Measurements from ENCODE around the gene PRRG1.

Gene PRRG1

GRCh38 chrX:37332055-37332454 lies 17.1 kb upstream of the PRRG1 start:
- no CpG with 5 or more reads among the region's 2 CpGs for WGBS (ENCODE audit: extremely low coverage, insufficient coverage, insufficient read length)
- no peaks in the 10 kb centered on the region for H3K79me1 ChIP-seq (ENCODE audit: low read length)
- H3K9me3 ChIP-seq (ENCODE audit: insufficient read depth, low read depth, low read length) = no peaks in the 10 kb centered on the region
- no peaks in the 10 kb centered on the region for H3K27me3 ChIP-seq (ENCODE audit: insufficient read depth, low read length)
- H3K36me3 ChIP-seq (ENCODE audit: control insufficient read depth in 1 of 2, insufficient read depth in 2 of 2, low read length in 2 of 2) = no peaks in the 10 kb centered on the region
- H2BK5ac ChIP-seq (ENCODE audit: low read depth, low read length, poor library complexity) = no peak overlapping the region
- H4K12ac ChIP-seq (ENCODE audit: low read depth, low read length) = no peak overlapping the region
- H4K91ac ChIP-seq (ENCODE audit: low read depth, low read length) = no peak overlapping the region
- no peak overlapping the region for H2AFZ ChIP-seq (ENCODE audit: insufficient read depth, low read length, poor library complexity)
- H3K14ac ChIP-seq (ENCODE audit: low read length) = no peak overlapping the region
- H3K4me3 ChIP-seq (ENCODE audit: low read depth, low read length) = no peak overlapping the region
- no peak overlapping the region for H2BK120ac ChIP-seq (ENCODE audit: insufficient read depth, low read length, poor library complexity)
- no peak overlapping the region for H3K4ac ChIP-seq (ENCODE audit: low read depth, low read length)
- no peak overlapping the region for H2BK12ac ChIP-seq (ENCODE audit: low read length)
- H3K27ac ChIP-seq (ENCODE audit: low read depth, low read length) = no peak overlapping the region
- no peak overlapping the region for H4K8ac ChIP-seq (ENCODE audit: low read depth, low read length)
- H3K4me2 ChIP-seq (ENCODE audit: low read length) = no peak overlapping the region
- no peak overlapping the region for H3K18ac ChIP-seq (ENCODE audit: low read length)
- no peaks in the 10 kb centered on the region for H3K4me1 ChIP-seq (ENCODE audit: control insufficient read depth in 1 of 2, insufficient read depth in 2 of 2, low read length in 2 of 2)
- no peaks in the 10 kb centered on the region for H3K79me2 ChIP-seq (ENCODE audit: control insufficient read depth, insufficient read depth, low read length, poor library complexity)
- no peak overlapping the region for H2AK5ac ChIP-seq (ENCODE audit: low read length)
- DNase-seq = no peak
- no peak overlapping the region for H3K9ac ChIP-seq (ENCODE audit: low read length)
- no peak overlapping the region for H3K23ac ChIP-seq (ENCODE audit: low read length)

DNA sequence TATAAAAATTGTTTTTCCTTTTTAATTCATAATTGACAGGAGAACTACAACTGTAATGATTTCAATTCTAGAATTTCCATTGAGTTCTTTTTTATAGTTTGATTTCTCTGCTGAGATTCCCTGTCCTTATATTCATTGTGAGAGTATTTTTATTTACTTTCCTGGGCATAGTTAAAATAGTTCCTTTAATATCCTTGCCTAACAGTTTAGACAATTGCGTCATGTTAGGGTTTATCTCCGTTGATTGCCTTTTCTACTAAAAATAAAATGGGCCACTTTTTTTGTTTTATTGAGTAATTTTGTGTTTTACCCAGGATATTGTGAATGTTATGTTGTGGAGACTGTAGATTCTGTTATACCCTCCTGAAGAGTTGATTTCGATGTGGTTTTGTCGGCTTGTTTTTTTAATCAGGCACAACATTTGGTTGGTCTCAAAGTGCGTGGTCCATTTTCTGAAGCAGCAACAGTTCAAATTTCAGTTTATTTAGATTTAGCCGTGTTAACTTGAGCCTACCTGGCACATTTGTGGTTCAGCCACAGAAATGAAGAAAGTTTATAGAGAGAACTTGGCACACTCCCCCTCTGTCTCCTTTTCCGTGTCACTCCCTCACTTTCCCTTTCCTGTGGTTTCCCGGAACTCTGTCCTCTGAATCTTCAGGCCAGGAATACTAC lies 16.0 kb upstream of the PRRG1 start:
- Histone ChIP-seq H4K91ac (ENCODE audit: low read depth, low read length) (no peak overlapping the region), H3K23ac (ENCODE audit: low read length) (no peak overlapping the region), H2AFZ (ENCODE audit: insufficient read depth, low read length, poor library complexity) (no peak overlapping the region), H3K27ac (ENCODE audit: low read depth, low read length) (no peak overlapping the region), H2AK5ac (ENCODE audit: low read length) (no peak overlapping the region), H4K12ac (ENCODE audit: low read depth, low read length) (no peak overlapping the region), H3K27me3 (ENCODE audit: insufficient read depth, low read length) (no peaks in the 10 kb centered on the region), H2BK5ac (ENCODE audit: low read depth, low read length, poor library complexity) (no peak overlapping the region), H3K9me3 (ENCODE audit: insufficient read depth, low read depth, low read length) (no peaks in the 10 kb centered on the region), H3K14ac (ENCODE audit: low read length) (no peak overlapping the region), H2BK12ac (ENCODE audit: low read length) (no peak overlapping the region), H3K4me2 (ENCODE audit: low read length) (no peak overlapping the region), H3K4me1 (ENCODE audit: control insufficient read depth in 1 of 2, insufficient read depth in 2 of 2, low read length in 2 of 2) (no peaks in the 10 kb centered on the region), H4K8ac (ENCODE audit: low read depth, low read length) (no peak overlapping the region), H3K4ac (ENCODE audit: low read depth, low read length) (no peak overlapping the region), H3K9ac (ENCODE audit: low read length) (no peak overlapping the region), H3K4me3 (ENCODE audit: low read depth, low read length) (no peak overlapping the region), H3K18ac (ENCODE audit: low read length) (no peak overlapping the region), H3K36me3 (ENCODE audit: control insufficient read depth in 1 of 2, insufficient read depth in 2 of 2, low read length in 2 of 2) (no peaks in the 10 kb centered on the region), H3K79me1 (ENCODE audit: low read length) (no peaks in the 10 kb centered on the region), H2BK120ac (ENCODE audit: insufficient read depth, low read length, poor library complexity) (no peak overlapping the region), H3K79me2 (ENCODE audit: control insufficient read depth, insufficient read depth, low read length, poor library complexity) (no peaks in the 10 kb centered on the region)
- no CpG with 5 or more reads among the region's 8 CpGs for WGBS (ENCODE audit: extremely low coverage, insufficient coverage, insufficient read length)
- peak in 1 of 2 donors; percentile 29 for DNase-seq

- Histone ChIP-seq H3K4ac (ENCODE audit: low read depth, low read length) (no peak overlapping the region), H3K14ac (ENCODE audit: low read length) (no peak overlapping the region), H3K4me1 (ENCODE audit: control insufficient read depth in 1 of 2, insufficient read depth in 2 of 2, low read length in 2 of 2) (peaks cover 0 to 1% of the 10 kb centered on the region in 2 experiments), H4K91ac (ENCODE audit: low read depth, low read length) (no peak overlapping the region), H2AK5ac (ENCODE audit: low read length) (no peak overlapping the region), H3K36me3 (ENCODE audit: control insufficient read depth in 1 of 2, insufficient read depth in 2 of 2, low read length in 2 of 2) (no peaks in the 10 kb centered on the region), H3K9ac (ENCODE audit: low read length) (no peak overlapping the region), H3K4me3 (ENCODE audit: low read depth, low read length) (no peak overlapping the region), H3K9me3 (ENCODE audit: insufficient read depth, low read depth, low read length) (no peaks in the 10 kb centered on the region), H3K18ac (ENCODE audit: low read length) (no peak overlapping the region), H3K27ac (ENCODE audit: low read depth, low read length) (no peak overlapping the region), H2BK5ac (ENCODE audit: low read depth, low read length, poor library complexity) (no peak overlapping the region), H3K79me1 (ENCODE audit: low read length) (peaks cover 6% of the 10 kb centered on the region), H4K12ac (ENCODE audit: low read depth, low read length) (no peak overlapping the region), H4K8ac (ENCODE audit: low read depth, low read length) (no peak overlapping the region), H2BK12ac (ENCODE audit: low read length) (no peak overlapping the region), H3K23ac (ENCODE audit: low read length) (no peak overlapping the region), H2BK120ac (ENCODE audit: insufficient read depth, low read length, poor library complexity) (no peak overlapping the region), H3K79me2 (ENCODE audit: control insufficient read depth, insufficient read depth, low read length, poor library complexity) (peaks cover 4% of the 10 kb centered on the region), H2AFZ (ENCODE audit: insufficient read depth, low read length, poor library complexity) (no peak overlapping the region), H3K27me3 (ENCODE audit: insufficient read depth, low read length) (no peaks in the 10 kb centered on the region), H3K4me2 (ENCODE audit: low read length) (no peak overlapping the region)
- no CpG with 5 or more reads among the region's 1 CpG for WGBS (ENCODE audit: extremely low coverage, insufficient coverage, insufficient read length)
- peak; percentile 19 to 71 for DNase-seq
Measured at GRCh38 chrX:37347420-37347819, 1.7 kb upstream of the PRRG1 start.

DNA sequence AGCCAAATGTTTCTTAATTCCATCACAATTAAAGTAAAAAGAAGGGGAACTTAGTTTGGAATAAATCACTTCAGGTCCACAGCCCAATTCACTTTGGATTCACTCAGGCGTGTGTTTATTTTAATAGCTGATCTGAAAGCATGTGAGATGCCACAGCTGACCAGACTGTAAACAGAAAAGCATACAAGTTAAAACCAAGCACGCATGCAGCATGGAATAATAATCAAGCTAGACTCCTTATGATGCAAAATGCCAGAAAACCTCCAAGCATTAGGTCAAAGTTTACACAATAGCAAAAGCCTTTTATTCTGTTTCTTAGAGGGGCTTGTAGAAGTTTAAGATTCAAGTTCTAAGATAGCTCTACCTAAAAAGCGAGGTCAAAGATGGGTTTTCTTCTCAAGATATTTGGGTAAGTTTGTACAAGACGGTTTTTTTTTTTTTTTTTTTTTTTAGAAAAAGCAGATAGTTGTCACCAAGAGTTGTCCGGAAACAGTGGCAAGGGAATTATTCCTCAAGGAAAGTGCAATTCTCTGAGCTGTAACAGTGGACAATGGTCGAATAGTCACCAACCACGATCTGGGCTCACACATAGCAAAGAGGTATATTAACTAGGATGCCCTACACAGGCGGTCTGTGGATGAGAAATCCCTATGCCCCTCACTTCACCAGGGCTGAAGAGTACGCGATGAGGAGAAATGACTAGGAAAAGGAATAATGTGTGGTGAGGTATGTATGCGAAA lies 763 bp upstream of the PRRG1 start:
- Histone ChIP-seq H3K27ac (ENCODE audit: low read depth, low read length) (peak overlapping the region; percentile 21), H3K4ac (ENCODE audit: low read depth, low read length) (no peak overlapping the region), H3K18ac (ENCODE audit: low read length) (no peak overlapping the region), H3K4me2 (ENCODE audit: low read length) (peak overlapping the region; percentile 73), H3K9me3 (ENCODE audit: insufficient read depth, low read depth, low read length) (no peaks in the 10 kb centered on the region), H3K36me3 (ENCODE audit: control insufficient read depth in 1 of 2, insufficient read depth in 2 of 2, low read length in 2 of 2) (no peaks in the 10 kb centered on the region), H3K9ac (ENCODE audit: low read length) (no peak overlapping the region), H3K14ac (ENCODE audit: low read length) (no peak overlapping the region), H3K79me2 (ENCODE audit: control insufficient read depth, insufficient read depth, low read length, poor library complexity) (peaks cover 4% of the 10 kb centered on the region), H2BK12ac (ENCODE audit: low read length) (no peak overlapping the region), H2AFZ (ENCODE audit: insufficient read depth, low read length, poor library complexity) (peak overlapping the region; percentile 45), H2AK5ac (ENCODE audit: low read length) (no peak overlapping the region), H3K23ac (ENCODE audit: low read length) (no peak overlapping the region), H3K4me3 (ENCODE audit: low read depth, low read length) (peak overlapping the region; percentile 72), H4K12ac (ENCODE audit: low read depth, low read length) (no peak overlapping the region), H3K4me1 (ENCODE audit: control insufficient read depth in 1 of 2, insufficient read depth in 2 of 2, low read length in 2 of 2) (peaks cover 0 to 1% of the 10 kb centered on the region in 2 experiments), H4K8ac (ENCODE audit: low read depth, low read length) (no peak overlapping the region), H3K27me3 (ENCODE audit: insufficient read depth, low read length) (no peaks in the 10 kb centered on the region), H4K91ac (ENCODE audit: low read depth, low read length) (no peak overlapping the region), H3K79me1 (ENCODE audit: low read length) (peaks cover 6% of the 10 kb centered on the region), H2BK120ac (ENCODE audit: insufficient read depth, low read length, poor library complexity) (no peak overlapping the region), H2BK5ac (ENCODE audit: low read depth, low read length, poor library complexity) (no peak overlapping the region)
- DNase-seq = peak in 1 of 2 donors; percentile 17
- WGBS (ENCODE audit: extremely low coverage, insufficient coverage, insufficient read length) = no CpG with 5 or more reads among the region's 11 CpGs
